GM19025 (cell line): ENCODE data around the gene INPP5A.
"Not testable (repeated sequence)": the region's sequence is repeated elsewhere in the genome, so short reads cannot be mapped to it uniquely, and the experiment has no call there.

Experiments
- ATAC-seq: cut with Tn5 transposase; IDR thresholded peaks from one replicate; pipeline ENCODE4 v1.9.1; 2021; ENCODE audit warnings: mild to moderate bottlenecking, low read depth, moderate library complexity; ENCODE audit not compliant: unreplicated experiment

Gene INPP5A

DNA sequence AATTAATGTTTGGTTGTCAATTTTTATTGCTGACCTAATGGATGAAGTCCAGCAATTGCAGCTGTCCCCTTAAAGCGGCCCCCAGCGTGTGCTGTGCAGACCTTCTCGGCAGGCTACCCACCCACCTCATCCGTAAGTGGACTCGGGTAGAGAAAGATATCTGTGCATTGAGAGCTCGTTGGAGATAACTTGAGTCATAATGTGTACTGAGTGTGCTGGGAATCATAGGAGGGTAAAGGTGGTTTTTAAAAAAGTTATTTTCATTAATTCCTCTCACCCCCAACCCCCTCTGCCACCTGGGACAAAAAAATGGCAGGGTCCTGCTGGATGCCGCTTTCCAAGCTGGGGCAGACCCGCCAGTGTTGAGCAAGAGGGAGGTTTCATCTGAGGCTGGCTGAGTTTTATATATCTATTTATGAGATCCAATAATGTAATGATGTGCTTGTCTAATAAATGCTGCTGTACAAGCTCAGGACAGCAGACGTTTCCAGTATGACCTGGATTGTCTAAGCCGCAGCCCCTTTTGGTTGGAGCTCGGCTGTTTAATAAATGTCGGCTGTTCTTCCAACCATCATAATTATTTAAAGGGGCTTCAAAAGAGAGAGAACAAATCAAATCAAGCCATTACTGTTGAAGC, 129.2 kb downstream of the INPP5A start:
- ATAC-seq: no peak

DNA sequence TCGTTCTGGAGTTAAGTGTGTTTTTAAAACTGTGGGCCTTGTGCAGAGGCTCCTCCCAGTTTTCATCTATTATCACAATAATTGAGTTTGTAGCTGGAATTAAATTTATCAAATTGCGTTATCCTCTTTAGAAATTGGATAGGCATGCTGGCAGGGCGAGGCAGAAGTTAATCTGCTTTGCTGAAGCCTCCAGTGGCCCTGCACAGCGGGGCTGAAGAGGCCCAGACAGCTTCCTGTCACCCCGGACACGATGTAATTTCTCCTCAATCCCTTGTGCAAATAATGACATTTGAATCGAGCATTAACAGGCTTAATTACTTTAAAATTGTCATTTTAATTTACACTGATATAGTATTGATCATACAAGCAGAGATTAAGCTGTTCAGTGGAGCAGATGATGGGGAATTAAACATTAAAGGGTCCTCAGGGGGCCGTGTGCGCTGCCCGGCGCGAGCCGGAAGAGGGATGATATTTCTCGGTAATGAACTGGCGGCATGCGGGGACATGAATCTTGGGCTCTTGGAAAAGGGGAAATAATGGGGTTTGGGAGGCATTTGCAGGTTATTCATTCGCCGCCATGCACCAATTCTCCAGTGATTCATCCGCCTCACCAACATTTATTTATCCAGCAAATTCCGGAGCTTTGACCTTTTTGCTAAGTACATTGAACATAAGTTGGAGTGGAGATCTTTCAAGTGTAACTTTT, 129.9 kb downstream of the INPP5A start:
- ATAC-seq: no peak

DNA sequence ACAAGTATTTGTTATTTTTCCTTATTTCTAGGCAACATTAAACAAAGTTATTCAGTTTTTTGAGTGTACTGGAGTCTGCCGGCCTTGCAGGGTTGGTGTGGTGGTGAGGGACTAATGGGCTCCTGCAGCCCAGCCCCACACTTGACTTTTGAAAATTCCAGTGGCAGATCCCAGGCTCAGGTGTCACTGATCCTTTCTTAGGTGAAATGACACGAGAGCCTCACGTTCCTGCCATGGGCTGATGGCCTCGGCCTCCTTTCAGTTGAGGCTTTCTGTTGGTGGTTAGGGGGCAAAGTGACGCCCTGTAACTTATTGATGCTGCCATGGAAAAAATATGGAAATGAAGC, 130.4 kb downstream of the INPP5A start:
- no peak for ATAC-seq

DNA sequence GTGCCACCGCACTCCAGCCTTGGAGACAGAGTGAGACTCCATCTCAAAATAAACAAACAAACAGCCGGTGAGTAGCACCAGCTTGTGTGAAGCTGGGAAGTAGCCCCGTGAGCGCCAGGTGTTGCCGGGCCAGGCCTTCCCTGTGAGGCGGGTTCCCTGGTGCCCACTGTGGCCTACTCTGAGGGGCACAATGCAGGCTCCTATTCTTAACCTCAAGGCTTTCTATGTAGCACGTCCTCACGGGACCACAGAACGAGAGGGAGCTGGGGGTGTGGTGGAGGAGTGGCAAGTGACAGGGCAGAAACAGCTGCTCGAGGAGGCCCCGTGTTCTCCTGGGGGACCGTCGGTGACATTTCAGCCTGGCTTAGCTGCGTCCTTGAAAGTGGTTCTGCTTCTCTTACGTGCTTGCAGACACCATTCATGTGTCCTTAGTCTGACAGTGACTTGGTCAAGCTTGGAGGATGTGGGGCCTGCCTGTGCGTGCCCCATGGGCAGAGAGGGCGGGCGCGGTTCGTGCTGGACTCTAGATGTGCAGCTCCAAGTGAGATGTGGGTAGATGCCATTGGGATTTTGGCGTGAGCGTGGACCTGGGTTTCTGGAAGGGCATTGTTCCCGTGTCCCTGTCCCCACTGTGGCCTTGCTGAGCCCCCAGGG, 131.7 kb downstream of the INPP5A start:
- ATAC-seq: no peak

DNA sequence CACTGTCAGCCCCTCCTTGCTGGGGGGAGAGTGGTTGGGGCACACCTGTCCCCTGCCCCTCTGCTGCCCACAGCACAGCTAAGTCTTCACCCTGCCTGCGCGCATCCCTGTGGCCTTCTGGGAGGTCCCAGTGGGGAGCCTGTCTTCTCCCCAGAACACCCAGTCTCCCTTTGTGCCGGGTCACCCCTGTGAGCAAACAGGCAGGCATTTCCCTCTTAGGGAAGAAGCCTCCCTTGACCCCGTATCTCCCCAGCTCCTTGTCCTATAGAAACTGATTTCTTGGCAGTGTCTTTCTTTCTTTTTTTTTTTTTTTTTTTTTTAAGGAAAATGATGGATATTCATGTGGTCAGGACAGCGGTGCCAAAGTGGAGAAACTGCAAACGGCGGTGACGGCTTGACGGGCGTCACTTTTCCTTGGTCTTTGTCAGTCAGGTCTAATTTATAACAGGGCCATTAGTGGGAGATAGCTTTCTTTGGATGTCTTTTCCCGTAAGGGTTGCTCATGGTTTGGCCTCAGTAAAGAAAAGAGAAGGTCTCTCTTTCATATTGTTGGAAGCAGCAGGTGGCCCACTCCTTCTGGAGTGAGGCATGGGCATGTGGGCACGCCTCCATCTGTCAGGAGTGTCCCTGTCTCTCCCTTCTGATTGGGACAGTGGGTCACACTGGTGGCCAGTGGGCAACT, 133.1 kb downstream of the INPP5A start:
- ATAC-seq: no peak

DNA sequence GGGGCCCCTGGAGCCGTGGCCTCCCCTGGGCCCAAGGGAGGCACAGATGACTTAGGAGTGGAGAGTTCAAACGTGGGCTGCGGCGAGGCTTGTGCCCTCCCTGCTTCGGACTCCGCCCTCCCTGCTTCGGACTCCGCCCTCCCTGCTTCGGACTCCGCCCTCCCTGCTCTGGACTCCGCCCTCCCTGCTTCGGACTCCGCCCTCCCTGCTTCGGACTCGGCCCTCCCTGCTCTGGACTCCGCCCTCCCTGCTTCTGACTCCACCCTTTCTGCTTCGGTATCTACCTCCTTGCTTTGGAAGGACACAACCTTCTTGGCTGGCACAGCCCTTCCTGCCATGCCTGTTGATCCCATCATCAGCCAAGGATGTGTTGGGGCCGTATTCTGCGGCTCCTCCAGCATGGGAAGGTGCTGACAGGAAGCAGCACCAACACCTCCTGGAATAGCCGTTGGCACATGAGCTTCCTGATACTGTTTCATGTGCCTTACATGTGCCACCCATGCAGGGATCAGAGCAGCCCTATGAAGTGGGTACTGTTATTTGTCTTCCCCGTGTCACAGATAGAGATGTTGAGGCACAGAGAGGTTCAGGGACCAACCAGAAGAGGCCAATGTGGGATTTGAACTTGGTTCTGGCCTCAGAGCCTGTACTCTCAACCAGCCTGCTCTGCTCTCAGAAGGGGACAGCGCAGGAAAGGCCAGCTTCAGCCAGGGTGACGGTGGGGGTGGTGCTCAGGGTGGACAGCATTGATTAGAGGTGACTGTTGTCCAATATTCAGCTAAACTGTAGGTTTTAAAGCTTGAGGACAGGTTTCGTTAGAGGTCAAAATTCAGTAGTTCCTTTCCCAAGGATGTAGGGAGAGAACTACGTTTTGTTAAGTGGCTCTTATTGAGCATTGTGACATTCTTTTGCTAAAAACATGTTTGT, 133.9 kb downstream of the INPP5A start:
- no peak for ATAC-seq

DNA sequence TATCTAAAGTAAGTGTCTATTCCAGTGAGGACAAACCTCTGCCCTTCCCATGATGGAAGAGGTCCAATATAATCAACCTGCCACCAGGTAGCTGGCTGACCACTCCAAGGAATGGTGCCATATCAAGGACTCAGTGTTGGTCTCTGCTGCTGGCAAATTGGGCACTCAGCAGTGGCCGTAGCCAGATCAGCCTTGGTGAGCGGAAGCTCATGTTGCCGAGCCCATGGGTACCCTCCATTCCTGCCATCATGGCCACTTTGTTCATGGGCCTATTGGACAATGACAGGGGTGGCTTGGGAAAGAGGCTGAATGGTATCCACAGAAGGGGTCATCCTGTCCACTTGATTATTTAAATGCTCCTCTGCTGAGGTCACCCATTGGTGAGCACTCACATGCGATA, 136.2 kb downstream of the INPP5A start:
- not testable (repeated sequence) for ATAC-seq

DNA sequence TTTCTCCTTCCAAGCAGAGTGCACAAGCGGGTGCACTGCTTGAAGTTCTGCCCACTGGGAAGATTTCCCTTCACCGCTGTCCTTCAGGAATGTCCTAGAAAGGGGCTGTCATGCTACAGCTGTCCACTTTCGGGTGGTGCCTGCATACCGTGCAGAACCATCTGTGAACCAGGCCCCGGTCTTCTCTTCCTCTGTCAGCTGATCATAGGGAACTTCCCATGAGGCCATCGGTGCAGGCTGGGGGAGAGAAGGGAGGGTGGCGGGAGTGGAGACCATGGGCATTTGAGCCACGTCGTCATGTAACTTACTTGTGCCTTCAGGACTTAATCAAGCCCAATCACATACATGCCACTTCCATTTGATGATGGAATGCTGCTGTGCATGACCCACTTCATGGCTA, 136.7 kb downstream of the INPP5A start:
- no peak for ATAC-seq

DNA sequence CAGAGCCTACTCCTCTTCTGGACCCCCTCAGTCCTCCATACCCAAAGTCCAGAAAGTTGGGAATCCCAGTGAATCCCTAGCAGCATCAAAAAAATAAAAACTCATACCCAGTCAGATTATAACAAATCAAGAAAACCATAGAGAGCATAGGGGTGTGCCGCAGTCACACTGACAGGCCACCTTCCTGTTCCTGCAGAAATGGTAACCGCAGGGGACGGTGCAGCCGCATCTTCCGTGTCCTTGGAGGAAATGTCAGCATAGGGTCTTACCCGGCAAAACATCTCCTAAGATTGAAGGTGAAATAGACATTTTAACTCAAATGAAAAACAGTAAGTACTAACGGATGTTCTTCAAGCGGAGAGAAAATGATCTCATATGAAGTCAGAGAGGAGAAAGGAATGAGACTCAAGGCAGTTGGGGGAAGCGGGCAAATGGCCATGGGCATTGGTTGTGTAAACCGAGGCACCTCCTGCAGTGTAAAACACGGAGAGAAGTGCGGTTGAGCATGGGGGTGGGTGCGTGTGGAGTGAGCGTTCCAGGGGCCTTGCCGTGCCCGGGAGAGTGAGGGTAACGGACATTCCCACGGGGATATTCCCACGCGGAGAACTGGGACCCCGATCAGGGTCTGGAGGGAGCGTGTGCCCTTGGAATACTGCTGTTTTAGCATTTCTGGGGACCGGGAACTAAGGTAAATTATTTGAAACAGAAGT, 137.6 kb downstream of the INPP5A start:
- no peak for ATAC-seq

DNA sequence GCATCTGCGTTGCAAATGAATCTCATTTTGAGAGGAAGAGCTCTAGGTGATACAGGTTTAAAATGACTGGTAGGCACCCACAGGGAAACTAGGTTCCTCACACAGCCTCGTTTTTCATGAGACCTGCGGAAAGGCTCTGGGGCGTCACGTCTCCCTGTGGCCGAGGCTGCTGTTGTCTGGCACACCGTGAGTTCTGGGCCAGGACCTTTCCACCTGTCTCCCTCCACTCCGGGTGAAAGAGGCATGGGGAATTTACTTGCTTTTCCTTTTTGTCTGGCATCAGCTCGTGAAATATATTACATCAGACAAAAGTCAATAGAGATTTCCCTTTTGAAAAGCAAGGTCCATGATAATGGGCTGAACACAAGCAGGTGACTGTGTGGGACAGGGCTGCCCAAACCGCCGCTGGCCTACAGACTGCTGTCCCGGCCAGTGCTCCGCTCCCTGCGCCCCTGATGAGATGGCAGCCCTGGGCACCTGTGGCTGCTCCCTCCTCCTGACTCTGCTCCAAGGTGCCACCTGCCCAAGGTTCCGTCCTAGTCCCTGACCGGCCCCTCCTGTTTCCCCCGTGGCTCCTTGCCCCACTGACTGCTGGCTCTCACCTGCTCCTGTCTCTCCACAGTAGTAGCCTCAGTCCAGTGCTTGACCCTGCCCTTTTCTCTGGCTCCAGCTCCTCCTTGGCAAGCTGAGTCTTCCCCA, 138.8 kb downstream of the INPP5A start:
- no peak for ATAC-seq

DNA sequence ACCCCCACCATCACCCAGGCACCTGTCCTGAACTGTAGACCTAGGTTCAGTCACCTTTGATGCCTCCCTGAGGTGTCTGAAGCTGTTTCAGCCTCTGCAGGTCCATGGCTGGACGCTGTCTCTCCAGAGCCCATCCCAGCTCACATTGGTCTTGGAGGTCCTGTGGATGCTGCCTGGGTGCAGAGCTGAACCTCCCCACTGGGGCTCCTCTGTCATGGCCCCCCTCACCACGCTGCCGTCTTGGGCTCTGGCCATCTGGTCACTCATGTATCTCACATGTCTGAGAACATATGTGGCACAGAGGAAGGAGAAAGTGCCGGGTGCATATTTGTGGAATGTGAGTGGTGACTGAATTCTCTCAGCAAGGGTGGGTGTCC, 139.5 kb downstream of the INPP5A start:
- ATAC-seq: no peak

DNA sequence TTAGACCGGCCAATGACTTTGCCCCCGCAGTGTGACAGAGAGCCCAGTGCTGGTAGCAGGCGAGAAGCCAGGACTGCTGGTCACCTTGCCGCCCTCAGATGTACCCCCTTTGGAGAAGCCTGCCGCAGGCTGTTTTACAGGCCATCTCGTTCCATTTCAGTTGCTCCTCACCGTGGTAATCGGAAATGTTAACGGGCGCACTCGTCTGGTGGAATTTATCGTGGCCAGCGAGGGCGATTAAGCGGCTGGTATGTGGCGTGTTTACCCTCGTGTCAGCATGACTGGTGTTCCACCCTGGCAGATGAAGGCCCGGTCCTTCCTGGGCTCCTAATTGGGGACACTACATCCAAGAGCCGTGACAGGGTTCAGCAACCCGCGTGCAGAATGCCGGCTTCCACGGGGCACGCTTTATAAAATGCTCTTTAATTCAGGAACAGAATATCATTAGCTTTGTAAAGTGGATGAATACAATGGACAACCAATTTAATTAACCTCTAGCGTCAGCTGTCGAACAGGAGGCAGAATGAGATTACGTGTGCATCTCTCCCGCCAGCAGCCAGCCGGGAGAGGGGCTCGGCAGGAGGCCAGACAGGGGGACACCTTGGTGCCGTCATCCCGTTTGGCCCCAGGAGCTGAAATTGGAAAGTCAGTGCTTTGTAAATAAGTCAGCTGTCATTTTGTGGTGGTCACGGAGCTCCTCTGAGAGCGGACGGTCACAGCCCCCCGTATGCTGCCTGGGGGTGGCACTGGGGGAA, 140.1 kb downstream of the INPP5A start:
- ATAC-seq: no peak

DNA sequence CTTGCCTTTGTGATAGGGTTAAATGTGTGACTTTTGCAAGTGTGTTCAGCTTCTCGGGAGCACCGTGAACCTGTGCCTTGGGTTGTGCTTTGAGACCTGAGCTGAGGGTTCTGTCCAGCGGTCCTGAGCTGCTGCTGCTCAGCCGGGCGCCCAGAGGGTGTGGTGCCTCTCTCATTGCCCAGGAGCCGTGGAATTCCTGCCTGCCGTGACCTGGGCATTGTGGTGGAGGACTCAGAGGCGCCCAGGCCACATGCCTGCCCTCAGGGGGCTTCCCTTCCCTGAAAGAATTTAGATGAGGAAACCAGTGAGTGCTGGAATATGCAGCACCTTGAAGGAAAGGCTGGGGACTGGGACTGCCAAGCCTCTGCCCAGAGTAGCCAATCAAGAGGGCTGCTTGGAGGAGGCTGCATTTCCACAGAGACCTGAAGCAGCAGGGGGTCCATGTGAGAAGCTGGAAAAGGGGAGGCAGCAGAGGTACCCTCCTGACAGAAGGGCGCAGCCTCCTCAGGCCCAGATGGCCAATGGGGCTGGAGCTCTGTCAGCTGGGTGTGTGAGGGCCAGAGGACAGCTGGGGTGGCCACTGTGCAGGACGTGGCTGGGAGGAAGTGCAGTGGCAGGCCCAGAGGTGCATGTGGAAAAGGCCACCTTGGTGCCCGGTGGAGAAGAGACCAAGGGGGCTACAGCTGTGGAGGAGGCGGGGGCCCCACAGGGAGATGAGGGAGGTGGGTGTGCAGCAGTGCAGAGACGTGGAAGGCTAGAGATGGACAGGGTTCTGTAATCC, 141.0 kb downstream of the INPP5A start:
- ATAC-seq: no peak

DNA sequence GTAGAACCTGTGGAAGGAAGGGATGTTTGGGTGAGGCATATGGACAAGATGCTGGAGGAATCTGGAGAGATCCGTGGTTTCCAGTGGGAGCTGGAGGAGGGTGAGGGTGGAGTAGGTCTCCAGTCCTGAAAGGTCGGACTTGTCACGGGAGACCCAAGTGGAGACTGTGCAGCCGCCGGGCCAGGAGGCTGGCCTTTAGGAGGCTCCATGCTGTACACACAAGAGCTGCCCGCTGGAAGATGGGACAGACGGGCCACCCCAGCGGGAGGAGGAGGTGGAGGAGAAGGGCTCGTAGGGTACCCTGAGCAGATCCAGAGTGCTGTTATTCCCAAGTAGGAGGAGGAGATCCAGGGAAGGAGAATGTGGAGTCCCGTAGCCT, 141.6 kb downstream of the INPP5A start:
- ATAC-seq: no peak

DNA sequence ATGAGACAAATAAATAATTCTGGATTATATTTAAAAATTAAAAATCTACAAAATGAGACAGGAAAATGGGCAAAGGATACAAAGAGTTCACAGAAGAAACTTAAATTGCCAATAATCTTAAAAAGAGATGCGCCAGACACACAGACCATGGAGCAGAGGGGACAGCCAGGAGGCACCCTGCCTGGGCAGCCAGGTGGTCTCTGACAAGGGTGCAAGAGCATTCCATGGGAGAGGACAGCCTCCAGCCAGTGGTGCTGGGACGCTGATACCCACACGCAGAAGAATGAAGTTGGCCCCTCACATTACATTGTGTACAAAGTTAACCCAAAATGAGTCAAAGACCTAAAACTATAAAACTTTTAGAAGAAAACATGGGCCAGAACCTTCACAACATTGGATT, 142.1 kb downstream of the INPP5A start:
- no peak for ATAC-seq

DNA sequence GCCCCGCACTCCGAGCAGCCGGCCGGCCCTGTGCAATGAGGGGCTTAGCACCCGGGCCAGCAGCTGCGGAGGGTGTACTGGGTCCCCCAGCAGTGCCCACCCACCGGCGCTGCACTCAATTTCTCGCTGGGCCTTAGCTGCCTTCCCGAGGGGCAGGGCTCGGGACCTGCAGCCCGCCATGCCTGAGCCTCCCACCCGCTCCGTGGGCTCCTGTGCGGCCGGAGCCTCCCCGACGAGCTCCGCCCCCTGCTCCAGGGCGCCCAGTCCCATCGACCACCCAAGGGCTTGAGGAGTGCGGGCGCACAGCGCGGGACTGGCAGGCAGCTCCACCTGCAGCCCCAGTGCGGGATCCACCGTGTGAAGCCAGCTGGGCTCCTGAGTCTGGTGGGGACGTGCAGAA, 143.2 kb downstream of the INPP5A start:
- ATAC-seq: not testable (repeated sequence)

DNA sequence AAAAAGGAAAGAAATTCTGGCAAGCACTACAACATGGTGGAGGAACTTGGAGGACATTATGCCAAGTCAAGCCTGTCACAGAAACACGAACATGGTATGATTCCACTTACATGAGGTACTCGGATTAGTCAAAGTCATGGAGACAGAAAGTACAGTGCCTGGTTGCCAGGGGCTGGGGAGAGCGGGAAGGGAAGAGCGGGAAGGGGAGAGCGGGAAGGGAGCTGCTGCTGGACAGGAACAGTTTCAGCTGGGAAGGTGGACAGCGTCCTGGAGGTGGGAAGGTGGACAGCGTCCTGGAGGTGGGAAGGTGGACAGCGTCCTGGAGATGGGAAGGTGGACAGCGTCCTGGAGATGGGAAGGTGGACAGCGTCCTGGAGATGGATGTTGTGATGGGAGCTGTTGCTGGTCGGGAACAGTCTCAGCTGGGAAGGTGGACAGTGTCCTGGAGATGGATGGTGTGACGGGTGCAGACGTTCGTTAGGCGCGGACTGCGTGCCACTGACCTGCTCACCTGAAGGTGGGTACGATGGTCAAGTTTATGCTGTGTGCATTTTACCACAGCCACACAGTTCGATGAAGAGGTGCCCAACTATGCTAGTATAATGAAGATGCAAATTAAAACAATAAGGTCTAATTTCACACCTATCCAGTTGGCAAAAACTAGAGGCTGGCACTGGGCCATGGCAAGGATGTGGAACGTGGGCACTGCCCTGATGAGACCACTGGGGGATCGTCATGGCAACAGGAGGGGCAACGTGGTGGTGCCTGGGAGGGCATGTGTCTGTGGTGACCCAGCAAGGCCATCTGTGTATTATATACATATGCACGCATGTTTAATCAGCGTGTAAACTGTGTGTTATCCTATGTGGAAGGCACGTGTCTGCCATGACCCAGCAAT, 144.5 kb downstream of the INPP5A start:
- no peak for ATAC-seq
